Glutamatergic neuron (in vitro differentiated cells): Measurements from ENCODE around the gene FPGS. TPM values are rescaled to one million over a fixed set of nuclear protein-coding genes. Genes with fewer than 3 reads are reported as not detected.

Source experiments
- DNase-seq: peaks from one replicate; pipeline ENCODE4 v3.0.0; 2022
- H3K27ac Mint-ChIP-seq: one replicate; pipeline ENCODE4 v1.8.0; 2020; ENCODE audit warnings: mild to moderate bottlenecking, mixed read lengths, inconsistent platforms; ENCODE audit not compliant: unreplicated experiment
- H3K27me3 Mint-ChIP-seq: one replicate; pipeline ENCODE4 v1.8.0; 2020; ENCODE audit warnings: mild to moderate bottlenecking, moderate library complexity, mixed read lengths, inconsistent platforms; ENCODE audit not compliant: unreplicated experiment
- H3K36me3 Mint-ChIP-seq: one replicate; pipeline ENCODE4 v1.8.0; 2020; ENCODE audit warnings: mild to moderate bottlenecking, mixed read lengths, inconsistent platforms; ENCODE audit not compliant: unreplicated experiment
- H3K4me1 Mint-ChIP-seq: one replicate; pipeline ENCODE4 v1.8.0; 2020; ENCODE audit warnings: mild to moderate bottlenecking, low read depth, mixed read lengths, inconsistent platforms; ENCODE audit not compliant: unreplicated experiment
- H3K4me3 Mint-ChIP-seq: one replicate; pipeline ENCODE4 v1.8.0; 2020; ENCODE audit warnings: mild to moderate bottlenecking, mixed read lengths, inconsistent platforms; ENCODE audit not compliant: unreplicated experiment
- H3K9me3 Mint-ChIP-seq: one replicate; pipeline ENCODE4 v1.8.0; 2020; ENCODE audit warnings: mild to moderate bottlenecking, moderate library complexity, mixed read lengths, inconsistent platforms; ENCODE audit not compliant: unreplicated experiment
- CTCF ChIP-seq: fragments of 200-600 bp; sonication (generic); IDR thresholded peaks from one replicate; pipeline ENCODE4 v1.5.0; 2021; ENCODE audit not compliant: partially characterized antibody, unreplicated experiment
- total RNA-seq: library from RNA; stranded (reverse); fragmentation: NEBNext Ultra II Directional; extraction: Animal tissue kit (Norgen Biotek cat#: 25700); gene quantifications from one replicate; pipeline ENCODE4 v1.2.1, GENCODE V29; 2021; ENCODE audit not compliant: unreplicated experiment

FPGS gene
- total RNA-seq, 1 donor from 2014 or later: 44.2 TPM

DNA sequence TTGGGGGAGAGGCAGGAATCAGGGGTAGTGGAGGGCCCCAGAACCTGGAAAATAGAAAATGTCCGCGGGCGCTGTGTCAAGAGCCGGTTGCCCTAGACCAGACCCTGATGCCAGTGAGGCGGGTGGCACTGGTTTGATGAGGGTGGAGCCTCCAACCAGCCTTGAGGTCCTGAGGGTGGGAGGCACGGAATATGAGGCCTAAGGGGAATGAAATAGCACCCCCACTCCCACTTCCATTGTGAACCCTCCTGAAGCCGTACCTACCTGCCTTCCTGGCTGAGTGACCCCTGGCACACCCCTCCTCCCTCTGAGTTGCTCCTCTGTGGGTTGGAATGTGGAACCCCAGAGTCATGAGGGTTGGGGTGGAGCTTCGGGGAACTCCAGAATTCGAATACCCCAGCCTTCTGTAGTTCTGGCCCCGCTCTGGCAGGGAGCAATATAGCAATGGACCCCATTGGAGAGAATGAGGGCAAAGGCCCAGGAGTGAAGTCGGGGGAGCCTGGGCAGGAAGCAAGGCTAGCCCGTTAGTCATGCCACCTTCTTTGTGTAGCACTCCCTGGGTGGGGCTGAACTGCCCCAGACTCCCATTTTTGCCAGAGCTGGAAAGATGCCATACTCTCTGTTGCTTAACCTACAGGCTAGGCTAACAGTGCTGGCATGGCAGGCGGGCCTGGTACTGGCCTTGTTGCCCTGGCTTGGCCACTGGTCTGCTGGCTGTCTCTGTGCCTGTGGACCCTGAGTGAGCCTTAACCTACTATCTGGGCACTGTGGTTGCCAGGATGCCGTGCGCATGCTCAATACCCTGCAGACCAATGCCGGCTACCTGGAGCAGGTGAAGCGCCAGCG, 1.0 kb downstream of the FPGS start:
- Mint-ChIP-seq H3K27ac (peak overlapping the region; percentile 84), H3K4me3 (peak overlapping the region; percentile 96), H3K27me3 (peaks cover 2% of the 10 kb centered on the region), H3K36me3 (no peaks in the 10 kb centered on the region), H3K9me3 (peaks cover 4% of the 10 kb centered on the region), H3K4me1 (peaks cover 7% of the 10 kb centered on the region)
- DNase-seq: no peak
- TF ChIP-seq CTCF: no peak

GRCh38 chr9:127805620-127806019, 2.9 kb downstream of the FPGS start:
- H3K4me1 Mint-ChIP-seq: no peaks in the 10 kb centered on the region
- peak; percentile 70 for DNase-seq
- no peak overlapping the region for H3K4me3 Mint-ChIP-seq
- H3K36me3 Mint-ChIP-seq: no peaks in the 10 kb centered on the region
- peaks cover 4% of the 10 kb centered on the region for H3K9me3 Mint-ChIP-seq
- H3K27me3 Mint-ChIP-seq: peaks cover 2% of the 10 kb centered on the region
- peak; percentile 19 for TF ChIP-seq CTCF
- H3K27ac Mint-ChIP-seq: peak overlapping the region; percentile 62

GRCh38 chr9:127806871-127807270, 4.2 kb downstream of the FPGS start:
- DNase-seq: no peak
- H3K27ac Mint-ChIP-seq: no peak overlapping the region
- H3K9me3 Mint-ChIP-seq: peaks cover 3% of the 10 kb centered on the region
- H3K36me3 Mint-ChIP-seq: no peaks in the 10 kb centered on the region
- no peaks in the 10 kb centered on the region for H3K4me1 Mint-ChIP-seq
- H3K27me3 Mint-ChIP-seq: peaks cover 1% of the 10 kb centered on the region
- H3K4me3 Mint-ChIP-seq: no peak overlapping the region
- no peak for TF ChIP-seq CTCF

GRCh38 chr9:127808347-127809001, 5.8 kb downstream of the FPGS start:
- Mint-ChIP-seq H3K36me3 (no peaks in the 10 kb centered on the region), H3K4me1 (no peaks in the 10 kb centered on the region), H3K9me3 (no peaks in the 10 kb centered on the region), H3K27ac (no peak overlapping the region), H3K27me3 (no peaks in the 10 kb centered on the region), H3K4me3 (no peak overlapping the region)
- no peak for TF ChIP-seq CTCF
- DNase-seq: no peak
